ENCODE data around the gene HSPBP1. TPM values are rescaled to one million over a fixed set of nuclear protein-coding genes. Genes with fewer than 3 reads are reported as not detected.

Gene HSPBP1, protein sequence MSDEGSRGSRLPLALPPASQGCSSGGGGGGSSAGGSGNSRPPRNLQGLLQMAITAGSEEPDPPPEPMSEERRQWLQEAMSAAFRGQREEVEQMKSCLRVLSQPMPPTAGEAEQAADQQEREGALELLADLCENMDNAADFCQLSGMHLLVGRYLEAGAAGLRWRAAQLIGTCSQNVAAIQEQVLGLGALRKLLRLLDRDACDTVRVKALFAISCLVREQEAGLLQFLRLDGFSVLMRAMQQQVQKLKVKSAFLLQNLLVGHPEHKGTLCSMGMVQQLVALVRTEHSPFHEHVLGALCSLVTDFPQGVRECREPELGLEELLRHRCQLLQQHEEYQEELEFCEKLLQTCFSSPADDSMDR
- total RNA-seq, result 28.1 TPM

GRCh38 chr19:55279770-55280643 lies at the start of gene HSPBP1:
TSS of gene HSPBP1 (minus strand) at chr19:55280110. CDS start at chr19:55279608, 502 bp downstream.

DNA sequence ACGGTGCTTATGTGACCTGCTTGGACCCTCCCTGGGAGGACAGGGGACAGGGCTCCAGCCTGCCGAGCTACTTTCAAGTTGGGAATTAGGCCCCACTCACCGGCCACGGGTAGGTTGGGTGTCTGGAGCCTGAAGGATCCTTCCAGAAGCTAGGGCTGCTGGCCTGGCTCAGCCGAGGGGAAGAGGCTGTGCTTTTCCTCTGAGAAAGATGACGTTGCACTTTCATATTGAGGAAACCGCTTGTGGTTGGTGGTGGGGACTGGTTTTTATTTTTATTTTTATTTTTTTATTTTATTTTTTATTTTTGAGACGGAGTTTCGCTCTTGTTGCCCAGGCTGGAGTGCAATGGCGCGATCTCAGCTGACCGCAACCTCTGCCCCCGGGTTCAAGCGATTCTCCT lies 45.3 kb upstream of the HSPBP1 start, which contains the start of gene TMEM150B:
TMEM150B (minus strand) TSS at position 170 of the 400 bp plus-strand sequence. CDS start 4,305 bp downstream, outside the sequence.

GRCh38 chr19:55283548-55284377 lies 3.9 kb upstream of the HSPBP1 start, which contains the start of gene BRSK1:
TSS of gene BRSK1 (plus strand) at chr19:55283997. CDS start at chr19:55284443, 446 bp downstream.

DNA sequence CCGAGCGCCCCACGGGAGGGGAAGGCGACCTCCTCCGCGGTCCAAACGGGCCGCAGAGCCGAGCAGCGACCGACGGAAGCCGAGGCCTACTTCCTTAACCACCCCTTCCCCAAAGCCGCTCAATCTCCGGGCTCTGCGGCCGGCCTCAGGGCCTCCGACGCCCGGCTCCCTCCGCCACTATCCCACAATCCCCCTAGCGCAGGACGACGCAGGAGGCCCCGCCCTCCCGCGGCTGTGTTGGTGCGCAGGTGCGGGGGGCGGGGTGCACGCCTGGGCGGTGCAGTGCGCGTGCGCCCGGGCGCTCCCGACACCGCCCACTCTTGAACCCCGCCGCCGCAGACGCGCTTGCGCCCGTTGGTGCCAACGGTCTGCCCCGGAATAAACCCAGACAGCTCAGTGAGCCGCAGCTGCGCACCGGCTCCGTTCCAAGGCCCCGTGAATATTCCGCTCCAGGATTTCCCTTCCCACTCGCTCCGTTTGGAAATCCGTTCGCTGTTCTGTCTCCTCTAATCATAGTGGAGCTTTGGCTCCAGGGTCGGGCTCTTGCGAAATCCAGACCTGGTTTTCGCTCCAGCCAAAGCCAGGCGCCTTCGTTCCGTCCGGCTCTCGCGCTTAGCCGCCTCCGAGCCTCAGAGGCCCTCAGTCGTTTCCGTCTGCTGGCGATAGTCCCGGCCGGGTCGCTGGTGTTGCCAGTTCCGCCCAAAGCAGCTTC lies 20.9 kb downstream of the HSPBP1 start, which contains the start of gene PPP6R1:
PPP6R1 (minus strand) TSS at position 190 of the 712 bp plus-strand sequence. CDS start 11,914 bp downstream, outside the sequence.

DNA sequence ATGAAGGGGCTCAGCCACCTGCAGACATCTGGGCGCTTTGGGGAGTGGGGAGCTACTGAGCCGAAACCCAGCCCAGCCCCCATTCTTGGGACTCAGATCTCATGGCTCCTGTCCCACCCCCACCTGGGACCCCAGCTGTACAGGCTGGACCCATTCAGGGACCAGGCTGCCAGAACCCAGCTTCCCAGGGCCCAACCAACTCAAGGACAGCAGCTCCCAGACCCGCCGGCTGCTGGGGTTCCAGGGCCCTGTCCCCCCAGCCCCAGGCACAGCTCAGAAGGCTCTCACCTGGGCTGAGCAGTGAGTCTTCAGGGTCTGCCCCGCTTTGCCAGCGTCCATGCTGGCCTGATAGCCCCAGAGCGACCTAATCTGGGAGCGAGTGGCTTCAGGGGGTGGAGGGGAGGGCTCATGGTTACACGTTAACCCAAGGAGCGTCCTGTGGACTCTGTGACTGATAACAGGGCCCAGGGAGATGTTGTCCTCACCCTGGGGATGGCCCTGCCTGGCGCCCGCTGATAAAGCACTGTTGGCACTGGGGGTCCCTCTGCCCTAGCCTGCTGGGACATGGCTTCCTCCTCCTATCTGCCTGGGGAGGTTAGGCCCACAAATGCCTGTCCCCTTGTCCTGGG lies 51.4 kb downstream of the HSPBP1 start, which contains the start of gene TMEM86B:
TMEM86B (minus strand) TSS at position 361 of the 629 bp plus-strand sequence; CDS start at position 339, 22 bp downstream.

Small RNA genes lying within 50 kb of the gene (small RNA-seq; reads per million reads assigned to genes)
- not detected for gene MIR6802 (ENCODE audit: low replicate concordance)
- gene MIR6803 (ENCODE audit: low replicate concordance), result not detected
- gene MIR6804 (ENCODE audit: low replicate concordance), result not detected

Other genes with a start within 250 kb of the HSPBP1 start
- 0.47 TPM for gene GP6, start 241.8 kb downstream of the HSPBP1 start, total RNA-seq
- gene RDH13, start 217.0 kb downstream of the HSPBP1 start, total RNA-seq, result 35.1 TPM
- 32.5 TPM for gene EPS8L1, start 204.2 kb downstream of the HSPBP1 start, total RNA-seq
- gene PPP1R12C, start 162.5 kb downstream of the HSPBP1 start, total RNA-seq, result 53.5 TPM
- 26.9 TPM for gene TNNT1, start 130.9 kb downstream of the HSPBP1 start, total RNA-seq
- gene TNNI3, start 122.4 kb downstream of the HSPBP1 start, total RNA-seq, result 1.1 TPM
- gene DNAAF3, start 113.5 kb downstream of the HSPBP1 start, total RNA-seq, result 5.2 TPM
- gene SYT5, start 99.8 kb downstream of the HSPBP1 start, total RNA-seq, result not detected
- 0.76 TPM for gene PTPRH, start 70.6 kb downstream of the HSPBP1 start, total RNA-seq
- gene TMEM86B, start 51.3 kb downstream of the HSPBP1 start, total RNA-seq, result 1.3 TPM
- 37.1 TPM for gene PPP6R1, start 21.1 kb downstream of the HSPBP1 start, total RNA-seq
- 11.2 TPM for gene BRSK1, start 3.9 kb upstream of the HSPBP1 start, total RNA-seq
- 2.1 TPM for gene TMEM150B, start 45.2 kb upstream of the HSPBP1 start, total RNA-seq
- 22.5 TPM for gene KMT5C, start 59.8 kb upstream of the HSPBP1 start, total RNA-seq
- 0.12 TPM for gene COX6B2, start 74.6 kb upstream of the HSPBP1 start, total RNA-seq
- gene GARIN5B, start 83.2 kb upstream of the HSPBP1 start, total RNA-seq, result not detected
- 0.41 TPM for gene IL11, start 90.4 kb upstream of the HSPBP1 start, total RNA-seq
- not detected for gene TMEM190, start 96.7 kb upstream of the HSPBP1 start, total RNA-seq
- 1.6 TPM for gene TMEM238, start 104.2 kb upstream of the HSPBP1 start, total RNA-seq
- gene RPL28, start 105.8 kb upstream of the HSPBP1 start, total RNA-seq, result 334 TPM
- 21.2 TPM for gene UBE2S, start 127.7 kb upstream of the HSPBP1 start, total RNA-seq
- 0.12 TPM for gene SHISA7, start 163.2 kb upstream of the HSPBP1 start, total RNA-seq
- gene ISOC2, start 181.5 kb upstream of the HSPBP1 start, total RNA-seq, result 80.6 TPM
- gene C19orf85, start 184.6 kb upstream of the HSPBP1 start, total RNA-seq, result not detected
- 5.6 TPM for gene ZNF628, start 196.5 kb upstream of the HSPBP1 start, total RNA-seq
- 19.6 TPM for gene NAT14, start 205.1 kb upstream of the HSPBP1 start, total RNA-seq
- 5.3 TPM for gene SSC5D, start 208.3 kb upstream of the HSPBP1 start, total RNA-seq

Data from metanephros (tissue), 2 donors.